ENCODE results near the gene MYO18A. TPM values are rescaled to one million over a fixed set of nuclear protein-coding genes. Genes with fewer than 3 reads are reported as not detected.
A peak's percentile ranks its signal among the peaks of the same experiment; 100 is the strongest.

Gene MYO18A
- total and polyA plus RNA-seq, 10 of the 15 experiments (the other 5 are each of a cell fraction or from before 2014, with no cell fraction given): 2.9 to 66.0 (median 24.5) TPM

GRCh38 chr17:29111816-29112499, 68.2 kb downstream of the MYO18A start:
- in situ Hi-C loops (cut with MboI): no loop called here
- peaks cover 11 to 14% of the 10 kb centered on the region in 2 experiments; a peak in 3 of 4 replicates for H3K36me3 ChIP-seq (ENCODE audit: control insufficient read depth in 2 of 2, insufficient read depth in 2 of 2, low read length in 1 of 2)
- H3K9ac ChIP-seq (ENCODE audit: control insufficient read depth, insufficient read depth, low read length): no peak overlapping the region
- intact Hi-C loops (cut with micrococcal nuclease; ENCODE audit: unreplicated experiment): loop anchor here (1.0 to 10.0 kb wide), 2 partner anchors 147 to 387 kb away; partner anchors contain the start of genes NEK8 and TLCD1
- H3K27ac ChIP-seq (ENCODE audit: control insufficient read depth, insufficient read depth): no peak overlapping the region
- no peaks in the 10 kb centered on the region for H3K79me2 ChIP-seq (ENCODE audit: control insufficient read depth, insufficient read depth, low read length)
- no peaks in the 10 kb centered on the region for H3K27me3 ChIP-seq (replicated peaks in 1 of 2; ENCODE audit: control insufficient read depth in 2 of 2, insufficient read depth in 2 of 2, low read length in 1 of 2)
- no peak overlapping the region for H3K4me3 ChIP-seq
- no peak for FAIRE-seq
- RAD21 ChIA-PET (ENCODE audit: unreplicated experiment): interaction anchor here (0.8 to 7.1 kb wide), 5 partner anchors 12 to 385 kb away, joined by 3 to 170 read pairs (median 3); partner anchors contain the start of gene MYO18A
- 45% methylated on average over 20 of the region's 20 CpGs for WGBS (ENCODE audit: insufficient coverage, insufficient replicate concordance, low lambda C conversion rate, missing lambda C conversion rate)
- no TSS peak for BruUV-seq (replicated peaks)
- CTCF ChIA-PET: interaction anchor here (0.6 to 17.7 kb wide), 20 partner anchors 8 to 385 kb away, joined by 3 to 415 read pairs (median 4); no protein-coding TSS in a partner anchor
- peaks cover 3% of the 10 kb centered on the region; the same call in 1 of the 2 replicates for H4K20me1 ChIP-seq (ENCODE audit: control insufficient read depth, insufficient read depth)
- no peaks in the 10 kb centered on the region for H3K9me3 ChIP-seq (replicated peaks; ENCODE audit: control insufficient read depth, insufficient read depth, low read length)
- H2AFZ ChIP-seq (ENCODE audit: control insufficient read depth, low read depth, low read length): no peak overlapping the region; the same call in 1 of the 2 replicates
- SMC1A ChIA-PET (ENCODE audit: uncharacterized antibody, unreplicated experiment): interaction anchor here (0.7 to 4.5 kb wide), 7 partner anchors 11 to 158 kb away, joined by 3 to 34 read pairs (median 3); no protein-coding TSS in a partner anchor
- no peak for DNase-seq (ENCODE audit: low read depth, low spot score)
- H3K4me1 ChIP-seq (ENCODE audit: control insufficient read depth, insufficient read depth, low read length): no peaks in the 10 kb centered on the region
- ATAC-seq: peak; percentile 93
- no peak for TF ChIP-seq DPF2 (IDR thresholded peaks at IDR 0.05)
- TF ChIP-seq SMC3 (IDR thresholded peaks at IDR 0.05; ENCODE audit: borderline replicate concordance, low read length): peak; percentile 89
- TF ChIP-seq ZNF687 (IDR thresholded peaks at IDR 0.05): no peak
- TF ChIP-seq ZNF24 (IDR thresholded peaks at IDR 0.05): no peak
- peak; percentile 90 to 97 (median 92) for TF ChIP-seq CTCF (IDR thresholded peaks at IDR 0.05 in 2 of 3, conservative IDR thresholded peaks at IDR 0.05 in 1 of 3; ENCODE audit: control insufficient read depth in 2 of 3, extremely low read depth in 1 of 3, insufficient read depth in 1 of 3, low read depth in 3 of 3, low read length in 3 of 3)
- TF ChIP-seq MXI1 (IDR thresholded peaks at IDR 0.05; ENCODE audit: low read depth, low read length): 0 out of 2 replicates have a peak, but pooled peaks have one; percentile 30
- TF ChIP-seq SMAD5 (IDR thresholded peaks at IDR 0.05; ENCODE audit: low read depth): no peak
- TF ChIP-seq BHLHE40 (IDR thresholded peaks at IDR 0.05; ENCODE audit: borderline replicate concordance in 1 of 2, low read depth in 2 of 2, low read length in 1 of 2): peak; percentile 68 to 77; a peak in 3 of 4 replicates
- TF ChIP-seq RAD21 (IDR thresholded peaks at IDR 0.05; ENCODE audit: insufficient read depth, low read depth, low read length): peak; percentile 70
- TF ChIP-seq TARDBP (IDR thresholded peaks at IDR 0.05; ENCODE audit: borderline replicate concordance): 0 out of 2 replicates have a peak, but pooled peaks have one; percentile 47
- TF ChIP-seq YY1 (IDR thresholded peaks at IDR 0.05; ENCODE audit: low read depth, low read length): peak; percentile 55
- no peak overlapping the region for H3K4me2 ChIP-seq (ENCODE audit: control insufficient read depth, insufficient read depth)
- POLR2A ChIA-PET: interaction anchor here (0.5 to 1.0 kb wide), 2 partner anchors 146 to 299 kb away, joined by 3 to 4 read pairs; no protein-coding TSS in a partner anchor

Data from GM12878 (cell line).